ENCODE results near the gene NDFIP1.

Gene NDFIP1

GRCh38 chr5:142189813-142190212 is 81.2 kb downstream of the NDFIP1 start:
- no peak for DNase-seq (ENCODE audit: low spot score)

- no peak for DNase-seq (ENCODE audit: low spot score)
Observed at GRCh38 chr5:142191776-142192175, 83.2 kb downstream of the NDFIP1 start.

GRCh38 chr5:142192286-142193113 is 83.9 kb downstream of the NDFIP1 start:
- DNase-seq (ENCODE audit: low spot score), result no peak

- no peak for DNase-seq (ENCODE audit: low spot score)
Observed at GRCh38 chr5:142193114-142193428, 84.5 kb downstream of the NDFIP1 start.

GRCh38 chr5:142197098-142197497 is 88.5 kb downstream of the NDFIP1 start:
- no peak for DNase-seq (ENCODE audit: low spot score)

- no peak for DNase-seq (ENCODE audit: low spot score)
Observed at GRCh38 chr5:142197781-142198180, 89.2 kb downstream of the NDFIP1 start.

- no peak for DNase-seq (ENCODE audit: low spot score)
Observed at GRCh38 chr5:142199388-142199787, 90.8 kb downstream of the NDFIP1 start.

GRCh38 chr5:142200387-142200786 is 91.8 kb downstream of the NDFIP1 start:
- DNase-seq (ENCODE audit: low spot score), result no peak

GRCh38 chr5:142201471-142201887 is 92.9 kb downstream of the NDFIP1 start:
- DNase-seq (ENCODE audit: low spot score), result no peak

- DNase-seq (ENCODE audit: low spot score), result no peak
Observed at GRCh38 chr5:142202282-142202681, 93.7 kb downstream of the NDFIP1 start.

Measured in Ammon's horn (tissue), 1 donor.